Right ventricle myocardium inferior (tissue), 1 donor: ENCODE measurements around the gene EPB41L3. TPM values are rescaled to one million over a fixed set of nuclear protein-coding genes. Genes with fewer than 3 reads are reported as not detected.

Experiments
- ATAC-seq: fragments of 200-7000 bp; cut with Tn5 transposase; one replicate; pipeline ENCODE4 v1.9.1; 2020; ENCODE audit warnings: mild to moderate bottlenecking, moderate library complexity
- DNase-seq: peaks from one replicate; pipeline ENCODE4 v3.0.0; 2021; ENCODE audit errors: missing footprints
- intact Hi-C: fragments of 100-400 bp; cut with DNase I; formaldehyde crosslinking; loops from one replicate; pipeline ENCODE4 v1.11.0; 2022
- total RNA-seq: library from RNA; stranded (reverse); fragmentation: NEBNext Ultra II Directional; extraction: Animal tissue kit (Norgen Biotek cat#: 25700); gene quantifications from one replicate; pipeline ENCODE4 v1.2.1, GENCODE V29; 2021
- donor health status: DM: no; HTN: yes; CAD: no; lungs with severe emphysema.

The EPB41L3 gene
- total RNA-seq, 1 donor from 2014 or later, result 10.5 TPM

- no peak for ATAC-seq
- intact Hi-C loops, result no loop called here
Measured at GRCh38 chr18:5424903-5425664, 118.7 kb downstream of the EPB41L3 start.

GRCh38 chr18:5422626-5423025 is 121.2 kb downstream of the EPB41L3 start:
- ATAC-seq, result no peak

More at GRCh38 chr18:5424903-5425664, 118.7 kb downstream of the EPB41L3 start:
- no peak for DNase-seq

GRCh38 chr18:5421981-5422380 is 121.8 kb downstream of the EPB41L3 start:
- intact Hi-C loops, result no loop called here
- DNase-seq, result no peak
- ATAC-seq, result no peak

More at GRCh38 chr18:5422626-5423025, 121.2 kb downstream of the EPB41L3 start:
- intact Hi-C loops, result no loop called here
- DNase-seq, result no peak

GRCh38 chr18:5420906-5421305 is 122.9 kb downstream of the EPB41L3 start:
- ATAC-seq, result peak; percentile 31
- no peak for DNase-seq
- intact Hi-C loops, result no loop called here

GRCh38 chr18:5419601-5420000 is 124.2 kb downstream of the EPB41L3 start:
- intact Hi-C loops, result no loop called here
- no peak for ATAC-seq
- DNase-seq, result no peak

- intact Hi-C loops, result no loop called here
- ATAC-seq, result no peak
- DNase-seq, result no peak
Measured at GRCh38 chr18:5419030-5419429, 124.8 kb downstream of the EPB41L3 start.

- intact Hi-C loops, result no loop called here
- ATAC-seq, result no peak
- DNase-seq, result no peak
Measured at GRCh38 chr18:5417342-5417741, 126.5 kb downstream of the EPB41L3 start.

- intact Hi-C loops, result no loop called here
- ATAC-seq, result no peak
Measured at GRCh38 chr18:5416112-5416511, 127.7 kb downstream of the EPB41L3 start.

GRCh38 chr18:5415665-5416064 is 128.1 kb downstream of the EPB41L3 start:
- DNase-seq, result no peak
- intact Hi-C loops, result no loop called here
- no peak for ATAC-seq

More at GRCh38 chr18:5416112-5416511, 127.7 kb downstream of the EPB41L3 start:
- no peak for DNase-seq

- DNase-seq, result no peak
- ATAC-seq, result no peak
- intact Hi-C loops, result no loop called here
Measured at GRCh38 chr18:5415031-5415430, 128.8 kb downstream of the EPB41L3 start.

GRCh38 chr18:5414546-5414945 is 129.3 kb downstream of the EPB41L3 start:
- no peak for DNase-seq
- ATAC-seq, result no peak
- intact Hi-C loops, result no loop called here

GRCh38 chr18:5413447-5413846 is 130.3 kb downstream of the EPB41L3 start:
- intact Hi-C loops, result no loop called here
- ATAC-seq (no peak), DNase-seq (no peak)

GRCh38 chr18:5410582-5410981 is 133.2 kb downstream of the EPB41L3 start:
- intact Hi-C loops, result no loop called here
- no peak for DNase-seq
- no peak for ATAC-seq

GRCh38 chr18:5398269-5398668 is 145.5 kb downstream of the EPB41L3 start:
- DNase-seq, result no peak
- ATAC-seq, result no peak
- intact Hi-C loops, result no loop called here

GRCh38 chr18:5397102-5397501 is 146.7 kb downstream of the EPB41L3 start:
- ATAC-seq, result no peak
- intact Hi-C loops, result no loop called here
- no peak for DNase-seq

GRCh38 chr18:5395860-5396448 is 147.8 kb downstream of the EPB41L3 start:
- ATAC-seq (no peak), DNase-seq (no peak)
- intact Hi-C loops, result no loop called here

GRCh38 chr18:5393779-5394178 is 150.0 kb downstream of the EPB41L3 start:
- DNase-seq, result no peak
- no peak for ATAC-seq
- intact Hi-C loops, result no loop called here

- intact Hi-C loops, result no loop called here
- no peak for DNase-seq
- ATAC-seq, result no peak
Measured at GRCh38 chr18:5391409-5391808, 152.4 kb downstream of the EPB41L3 start.

- DNase-seq, result no peak
- intact Hi-C loops, result no loop called here
- ATAC-seq, result no peak
Measured at GRCh38 chr18:5389356-5389755, 154.4 kb downstream of the EPB41L3 start.

GRCh38 chr18:5388896-5389295 is 154.9 kb downstream of the EPB41L3 start:
- DNase-seq (no peak), ATAC-seq (no peak)
- intact Hi-C loops, result no loop called here
